Small intestine (tissue), 7 donors: ENCODE data around the gene DNAH1. TPM values are rescaled to one million over a fixed set of nuclear protein-coding genes. Genes with fewer than 3 reads are reported as not detected.

Source experiments
- DNase-seq, 2 donors: peaks; one replicate each; pipeline versions ENCODE4 v3.0.0 to v3.0.0-alpha.2; 2013
- FAIRE-seq: peaks from 2 replicates; lab custom pipeline; 2012; peaks lifted over from hg19 to GRCh38; lab: Jason Lieb, UNC
- H3K27ac ChIP-seq, 3 donors: one replicate each; pipeline ENCODE4 v1.5.1; 2013; ENCODE audit warnings: low read length in 2 of 3, mild to moderate bottlenecking in 2 of 3, control low read depth in 1 of 3, inconsistent platforms in 1 of 3, low read depth in 1 of 3, moderate library complexity in 1 of 3
- H3K27me3 ChIP-seq, 3 donors: one replicate each; pipeline ENCODE4 v1.6.1; 2013; ENCODE audit warnings: low read length in 3 of 3, inconsistent platforms in 1 of 3; ENCODE audit not compliant: control insufficient read depth in 3 of 3, insufficient read depth in 3 of 3
- H3K36me3 ChIP-seq, 3 donors: one replicate each; pipeline ENCODE4 v1.6.1; 2013; ENCODE audit warnings: low read length in 3 of 3, inconsistent platforms in 1 of 3, low read depth in 1 of 3, mild to moderate bottlenecking in 1 of 3, moderate library complexity in 1 of 3; ENCODE audit not compliant: control insufficient read depth in 3 of 3, insufficient read depth in 2 of 3
- H3K4me1 ChIP-seq, 3 donors: one replicate each; pipeline ENCODE4 v1.6.1; 2013; ENCODE audit warnings: low read length in 2 of 3, inconsistent platforms in 1 of 3, low read depth in 1 of 3, mild to moderate bottlenecking in 1 of 3, moderate library complexity in 1 of 3; ENCODE audit not compliant: control insufficient read depth in 3 of 3, insufficient read depth in 2 of 3
- H3K4me3 ChIP-seq, 3 donors: one replicate each; pipeline ENCODE4 v1.5.1; 2013; ENCODE audit warnings: low read length in 3 of 3, control low read depth in 1 of 3, inconsistent platforms in 1 of 3, low read depth in 1 of 3, mild to moderate bottlenecking in 1 of 3, moderate library complexity in 1 of 3
- H3K9me3 ChIP-seq, 2 donors: one replicate each; pipeline ENCODE4 v1.6.1; 2013; ENCODE audit warnings: low read depth in 1 of 2, low read length in 1 of 2; ENCODE audit not compliant: control insufficient read depth in 2 of 2, insufficient read depth in 1 of 2
- WGBS, 3 donors: extraction: QIAGEN DNeasy Blood & Tissue Kit; methylation state at CpG; one replicate each; pipeline ENCODE4 v1.1.7; 2013; 5-methylcytosine and 5-hydroxymethylcytosine counted together
- polyA plus RNA-seq, 4 donors: library from polyadenylated mRNA; stranded (reverse) in 3 of 4; unstranded in 1 of 4; fragments of 200-250 nt in 3 of 4; fragments of 120-200 nt in 1 of 4; gene quantifications; one replicate each; pipeline versions ENCODE4 v1.2.1 to v1.2.3, GENCODE V29; 2013
- donor health status: healthy with polysubstance abuse.
- donor health status: control.
- donor health status: control.
- donor health status: Bipolar disorder and iron deficiency.
- donor health status: healthy.

Gene DNAH1
- polyA plus RNA-seq, 4 donors, result 4.3 to 22.6 (median 7.5) TPM

GRCh38 chr3:52350416-52350815 lies 34.3 kb downstream of the DNAH1 start:
- Histone ChIP-seq H3K4me1 (no peaks in the 10 kb centered on the region), H3K27me3 (no peaks in the 10 kb centered on the region), H3K27ac (no peak overlapping the region), H3K36me3 (peaks cover 0 to 98% (median 8%) of the 10 kb centered on the region in 3 donors), H3K4me3 (no peak overlapping the region), H3K9me3 (no peaks in the 10 kb centered on the region)
- FAIRE-seq (no peak), DNase-seq (no peak)
- 90 to 91% (median 91%) methylated on average over 7 of the region's 7 CpGs for WGBS, 3 donors

DNA sequence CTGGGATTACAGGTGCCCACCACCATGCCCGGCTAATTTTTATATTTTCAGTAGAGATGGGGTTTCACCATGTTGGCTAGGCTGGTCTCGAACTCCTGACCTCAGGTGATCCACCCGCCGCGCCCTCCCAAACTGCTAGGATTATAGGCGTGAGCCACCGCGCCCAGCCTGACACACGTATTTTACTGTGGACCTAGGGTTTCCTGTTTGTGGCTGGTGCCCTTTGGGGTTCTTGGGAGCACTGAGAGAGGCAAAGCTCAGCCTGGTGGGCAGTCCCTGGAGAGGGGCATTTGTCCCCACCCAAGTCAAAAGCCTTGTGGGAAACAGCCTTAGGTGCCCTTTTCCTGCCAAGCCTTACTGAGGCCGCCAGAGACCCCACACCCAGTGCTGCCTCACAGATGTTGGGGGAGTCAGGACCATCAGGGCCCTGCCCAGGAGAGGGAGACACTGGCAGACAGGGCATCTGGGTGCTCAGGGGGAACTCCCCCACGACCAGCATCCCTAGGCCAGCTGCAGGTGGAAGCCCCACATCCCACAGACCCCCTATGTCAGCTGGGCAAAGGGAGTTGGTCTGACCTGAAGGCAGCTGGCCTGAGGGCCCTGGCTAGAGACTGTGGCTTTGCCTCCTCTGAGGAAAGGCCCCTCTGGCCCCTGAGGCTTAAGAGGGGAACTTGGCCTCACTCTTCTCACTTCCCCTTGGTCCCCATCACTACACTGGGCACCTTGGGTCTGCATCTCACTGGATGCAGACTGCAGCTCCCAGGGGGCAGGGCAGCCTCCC lies 35.1 kb downstream of the DNAH1 start:
- Histone ChIP-seq H3K36me3 (peaks cover 0 to 98% (median 8%) of the 10 kb centered on the region in 3 donors), H3K27ac (no peak overlapping the region), H3K9me3 (no peaks in the 10 kb centered on the region), H3K27me3 (no peaks in the 10 kb centered on the region), H3K4me3 (no peak overlapping the region), H3K4me1 (no peaks in the 10 kb centered on the region)
- DNase-seq (no peak), FAIRE-seq (no peak)
- WGBS, 3 donors, result 84 to 91% (median 87%) methylated on average over 11 of the region's 11 CpGs

DNA sequence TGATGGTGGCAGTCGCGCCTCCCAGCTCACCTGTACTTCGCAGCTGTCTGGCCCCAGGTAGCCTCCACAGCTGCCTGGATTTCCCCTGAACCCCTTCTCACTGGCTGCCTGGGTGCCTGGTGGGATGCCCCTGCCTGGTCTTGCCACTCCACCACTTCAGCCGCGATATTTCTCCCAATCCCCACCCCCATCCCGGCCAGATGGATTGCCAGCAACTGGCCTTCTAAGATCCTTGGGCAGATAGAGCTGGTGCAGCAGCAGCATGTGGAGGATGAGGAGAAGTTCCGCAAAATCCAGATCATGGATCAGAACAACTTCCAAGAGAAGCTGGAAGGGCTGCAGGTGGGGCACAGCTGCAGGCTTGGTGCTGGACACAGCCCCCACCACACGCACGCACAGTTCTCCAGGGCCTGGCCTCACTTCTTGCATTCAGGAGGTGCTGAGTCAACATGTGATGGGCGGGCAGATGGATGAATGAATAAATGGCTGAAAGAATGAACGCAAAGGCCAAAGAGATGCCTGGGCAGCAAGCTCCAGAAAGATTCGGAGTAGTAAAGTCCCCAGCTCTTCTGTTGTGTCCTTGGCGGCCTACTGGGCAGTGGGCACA lies 35.7 kb downstream of the DNAH1 start:
- Histone ChIP-seq H3K9me3 (no peaks in the 10 kb centered on the region), H3K36me3 (peaks cover 0 to 98% (median 8%) of the 10 kb centered on the region in 3 donors), H3K27ac (no peak overlapping the region), H3K4me3 (no peak overlapping the region), H3K4me1 (no peaks in the 10 kb centered on the region), H3K27me3 (no peaks in the 10 kb centered on the region)
- DNase-seq (no peak), FAIRE-seq (no peak)
- 93 to 96% (median 93%) methylated on average over 13 of the region's 13 CpGs for WGBS, 3 donors

- H3K27me3 ChIP-seq, result no peaks in the 10 kb centered on the region
- WGBS, 3 donors, result 95 to 97% (median 96%) methylated on average over 9 of the region's 9 CpGs
- H3K4me1 ChIP-seq, result no peaks in the 10 kb centered on the region
- no peak overlapping the region for H3K4me3 ChIP-seq
- no peak for FAIRE-seq
- H3K36me3 ChIP-seq, result peaks cover 0 to 98% (median 8%) of the 10 kb centered on the region in 3 donors
- H3K9me3 ChIP-seq, result no peaks in the 10 kb centered on the region
- no peak overlapping the region for H3K27ac ChIP-seq
- DNase-seq, result no peak
Observed at GRCh38 chr3:52352566-52352965, 36.4 kb downstream of the DNAH1 start.

- Histone ChIP-seq H3K27ac (no peak overlapping the region), H3K27me3 (no peaks in the 10 kb centered on the region), H3K4me1 (no peaks in the 10 kb centered on the region), H3K36me3 (peaks cover 0 to 98% (median 8%) of the 10 kb centered on the region in 3 donors), H3K9me3 (no peaks in the 10 kb centered on the region), H3K4me3 (no peak overlapping the region)
- DNase-seq, result no peak
- no peak for FAIRE-seq
- 90 to 94% (median 93%) methylated on average over 16 of the region's 16 CpGs for WGBS, 3 donors
Observed at GRCh38 chr3:52353291-52353855, 37.3 kb downstream of the DNAH1 start.

DNA sequence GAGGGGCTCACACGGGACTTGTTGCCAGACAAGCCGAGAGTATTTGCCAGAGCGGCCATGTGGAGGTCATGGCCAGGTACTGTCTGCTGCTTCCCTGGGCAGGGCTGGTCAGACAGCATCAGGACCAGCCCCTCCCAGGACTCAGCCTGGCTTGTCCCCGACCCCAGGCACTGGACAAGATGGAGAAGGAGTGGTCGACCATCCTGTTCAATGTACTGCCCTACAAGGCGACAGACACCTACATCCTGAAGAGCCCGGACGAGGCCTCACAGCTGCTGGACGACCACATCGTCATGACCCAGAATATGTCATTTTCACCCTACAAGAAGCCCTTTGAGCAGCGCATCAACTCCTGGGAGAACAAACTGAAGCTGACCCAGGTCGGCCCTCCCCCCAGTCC lies 38.6 kb downstream of the DNAH1 start:
- Histone ChIP-seq H3K27ac (no peak overlapping the region), H3K4me1 (no peaks in the 10 kb centered on the region), H3K9me3 (no peaks in the 10 kb centered on the region), H3K4me3 (no peak overlapping the region), H3K36me3 (peaks cover 0 to 98% (median 8%) of the 10 kb centered on the region in 3 donors), H3K27me3 (no peaks in the 10 kb centered on the region)
- 90 to 92% (median 91%) methylated on average over 12 of the region's 12 CpGs for WGBS, 3 donors
- FAIRE-seq (no peak), DNase-seq (no peak)

DNA sequence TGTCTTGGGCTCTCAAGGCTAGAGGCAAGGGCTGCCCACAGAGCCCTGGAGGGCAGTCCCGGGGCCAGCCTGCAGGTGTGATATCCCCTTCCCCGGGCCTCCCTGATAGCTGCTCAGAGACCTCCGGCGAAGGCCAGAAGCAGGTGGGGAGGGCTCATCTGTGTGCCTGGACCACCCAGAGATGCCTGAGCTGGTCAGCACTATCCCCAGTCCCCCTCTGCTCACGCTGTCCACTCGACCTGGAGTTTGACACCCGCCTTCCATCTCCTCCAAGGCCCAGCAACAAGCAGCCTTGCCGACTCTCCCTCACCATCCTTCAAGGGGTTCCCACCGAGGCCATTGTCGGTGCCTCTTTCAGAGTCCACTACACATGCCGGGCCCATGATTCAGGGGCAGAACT lies 39.4 kb downstream of the DNAH1 start:
- no peak for DNase-seq
- H3K36me3 ChIP-seq, result peaks cover 0 to 98% (median 10%) of the 10 kb centered on the region in 3 donors
- 90 to 94% (median 93%) methylated on average over 11 of the region's 11 CpGs for WGBS, 3 donors
- no peaks in the 10 kb centered on the region for H3K27me3 ChIP-seq
- H3K4me3 ChIP-seq, result no peak overlapping the region
- no peaks in the 10 kb centered on the region for H3K4me1 ChIP-seq
- no peak overlapping the region for H3K27ac ChIP-seq
- no peaks in the 10 kb centered on the region for H3K9me3 ChIP-seq
- no peak for FAIRE-seq

DNA sequence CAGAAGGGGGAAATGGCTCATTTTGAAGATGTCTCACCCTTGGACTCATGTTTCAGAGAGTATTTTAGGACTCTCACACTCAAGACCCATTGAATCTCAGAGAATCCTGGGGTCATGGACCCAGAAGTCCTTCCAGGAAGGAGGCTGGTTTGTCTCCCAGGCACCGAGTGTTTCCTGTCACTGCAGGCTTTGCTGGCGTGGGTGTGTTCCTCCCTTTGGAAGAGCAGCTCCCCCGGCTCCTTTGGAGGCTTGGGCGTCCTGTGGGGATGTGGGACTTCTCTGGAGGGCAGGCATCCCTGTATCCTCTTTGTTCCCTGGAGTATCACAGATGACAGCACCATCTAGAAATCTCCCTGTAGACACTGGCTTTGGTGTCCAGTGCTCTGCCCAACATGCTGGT lies 40.0 kb downstream of the DNAH1 start:
- Histone ChIP-seq H3K27ac (no peak overlapping the region), H3K4me3 (no peak overlapping the region), H3K4me1 (no peaks in the 10 kb centered on the region), H3K9me3 (no peaks in the 10 kb centered on the region), H3K36me3 (peaks cover 0 to 98% (median 12%) of the 10 kb centered on the region in 3 donors), H3K27me3 (no peaks in the 10 kb centered on the region)
- WGBS, 3 donors, result 86 to 100% (median 93%) methylated on average over 4 of the region's 4 CpGs
- DNase-seq (no peak), FAIRE-seq (no peak)
